HCT116 (cell line): ENCODE data around the gene SKI. TPM values are rescaled to one million over a fixed set of nuclear protein-coding genes. Genes with fewer than 3 reads are reported as not detected.

Experiments used
- ATAC-seq: fragments of 200-7000 bp; cut with Tn5 transposase; 2 replicates; pipeline ENCODE4 v1.9.1; 2020; ENCODE audit warnings: mild to moderate bottlenecking, moderate library complexity
- BruUV-seq: library from RNA; stranded (reverse); fragments of 400-500 nt; replicated peaks from 2 replicates; lab custom pipeline; 2021; lab: Mats Ljungman, UMichigan
- CTCF ChIA-PET: fragments of 300-600 bp; sonication (Branson Sonifier 250); formaldehyde crosslinking; loops from one replicate; lab custom pipeline; 2021; ENCODE audit warnings: antibody characterized with exemption; lab: Charles Lee
- POLR2A ChIA-PET: fragments of 300-600, 350-600 bp; sonication (Branson Sonifier 250); formaldehyde crosslinking; loops from one replicate; lab custom pipeline; 2021; ENCODE audit warnings: antibody characterized with exemption; lab: Charles Lee
- RAD21 ChIA-PET, 2 experiments: fragments of 300-600 bp; sonication (Branson Sonifier 250); formaldehyde crosslinking; loops; one replicate each; lab custom pipeline; 2023; ENCODE audit warnings: low total read pairs in 2 of 2; ENCODE audit not compliant: uncharacterized antibody in 2 of 2, unreplicated experiment in 2 of 2, low non-redundant PET in 1 of 2; lab: Charles Lee
- DNase-seq: peaks from one replicate; pipeline ENCODE4 v3.0.0-alpha.2; 2010; ENCODE audit warnings: low read depth, low spot score
- H2AFZ ChIP-seq: fragments of 200-600 bp; shearing (Covaris generic), sonication (generic); 2 replicates; pipeline ENCODE4 v1.6.1; 2017; ENCODE audit warnings: low read depth, mixed run types, mixed read lengths, antibody characterized with exemption, low read length; ENCODE audit not compliant: poor library complexity, severe bottlenecking
- H3K27ac ChIP-seq: 2 replicates; pipeline ENCODE4 v1.5.1; 2012; ENCODE audit warnings: low read depth, low read length
- H3K27me3 ChIP-seq: fragments of 200-600 bp; sonication (generic); 2 replicates; pipeline ENCODE4 v1.6.1; 2016; ENCODE audit warnings: mixed run types, low read length, mixed read lengths; ENCODE audit not compliant: insufficient read depth
- H3K36me3 ChIP-seq, 2 experiments: fragments of 200-500 bp in 1 of 2; fragments of 200-600 bp in 1 of 2; sonication (Bioruptor generic) in 1 of 2; sonication (generic) in 1 of 2; 2 replicates each; pipeline versions ENCODE4 v1.5.1 to v1.6.1; 2014 to 2016; ENCODE audit warnings: low read length in 2 of 2, inconsistent platforms in 1 of 2, mixed read lengths in 1 of 2, mixed run types in 1 of 2; ENCODE audit not compliant: insufficient read depth in 2 of 2, control insufficient read depth in 1 of 2
- H3K4me1 ChIP-seq, 2 experiments: fragments of 200-600 bp in 1 of 2; sonication (generic) in 1 of 2; 2 replicates each; pipeline versions ENCODE4 v1.5.1 to v1.6.1; 2012 to 2017; ENCODE audit warnings: low read length in 2 of 2, inconsistent platforms in 1 of 2, mild to moderate bottlenecking in 1 of 2, mixed read lengths in 1 of 2, mixed run types in 1 of 2, moderate library complexity in 1 of 2; ENCODE audit not compliant: insufficient read depth in 2 of 2, control insufficient read depth in 1 of 2
- H3K4me2 ChIP-seq: fragments of 200-600 bp; sonication (generic); 2 replicates; pipeline ENCODE4 v1.6.1; 2017; ENCODE audit warnings: mixed run types, low read length, mixed read lengths
- H3K4me3 ChIP-seq, 2 experiments: fragments of 200-600 bp in 1 of 2; sonication (generic) in 1 of 2; replicated peaks in 1 of 2; 2 replicates each; pipeline ENCODE4 v1.5.1; 2011 to 2016; ENCODE audit warnings: low read length in 2 of 2, control low read depth in 1 of 2, low read depth in 1 of 2, mild to moderate bottlenecking in 1 of 2, mixed read lengths in 1 of 2, mixed run types in 1 of 2
- H3K79me2 ChIP-seq: fragments of 200-600 bp; sonication (generic); 2 replicates; pipeline ENCODE4 v1.6.1; 2017; ENCODE audit warnings: mild to moderate bottlenecking, mixed run types, low read length, moderate library complexity, mixed read lengths; ENCODE audit not compliant: insufficient read depth
- H3K9ac ChIP-seq: fragments of 200-600 bp; sonication (generic); 2 replicates; pipeline ENCODE4 v1.6.1; 2016; ENCODE audit warnings: low read length, mixed read lengths
- H3K9me2 ChIP-seq: fragments of 200-600 bp; sonication (generic), shearing (Covaris generic); 2 replicates; pipeline ENCODE4 v1.6.1; 2017; ENCODE audit warnings: mixed run types, mild to moderate bottlenecking, moderate library complexity; ENCODE audit not compliant: insufficient read depth
- H3K9me3 ChIP-seq, 2 experiments: fragments of 200-500 bp in 1 of 2; fragments of 200-600 bp in 1 of 2; sonication (Bioruptor generic) in 1 of 2; sonication (generic) in 1 of 2; 2 replicates each; pipeline ENCODE4 v1.6.1; 2014 to 2017; ENCODE audit warnings: low read length in 2 of 2, mixed read lengths in 2 of 2, inconsistent platforms in 1 of 2, low read depth in 1 of 2, mild to moderate bottlenecking in 1 of 2, mixed run types in 1 of 2, moderate library complexity in 1 of 2; ENCODE audit not compliant: control insufficient read depth in 1 of 2, insufficient read depth in 1 of 2
- H4K20me1 ChIP-seq: fragments of 200-600 bp; sonication (generic), shearing (Covaris generic); 2 replicates; pipeline ENCODE4 v1.6.1; 2017; ENCODE audit warnings: mixed run types, mild to moderate bottlenecking, moderate library complexity; ENCODE audit not compliant: insufficient read depth
- ATF3 ChIP-seq: IDR thresholded peaks from 2 replicates; pipeline ENCODE4 v1.6.1; 2012
- CEBPB ChIP-seq: IDR thresholded peaks from 2 replicates; pipeline ENCODE4 v1.6.1; 2012; ENCODE audit warnings: low read depth
- CTCF ChIP-seq, 3 experiments: fragments of 200-600 bp in 1 of 3; sonication (generic) in 1 of 3; IDR thresholded peaks in 2 of 3; conservative IDR thresholded peaks in 1 of 3; 2 replicates each; pipeline ENCODE4 v1.5.1; 2012 to 2017; ENCODE audit warnings: low read depth in 2 of 3, low read length in 2 of 3, antibody characterized with exemption in 1 of 3, borderline replicate concordance in 1 of 3, control low read depth in 1 of 3, mild to moderate bottlenecking in 1 of 3, mixed read lengths in 1 of 3, mixed run types in 1 of 3, moderate library complexity in 1 of 3; ENCODE audit not compliant: insufficient read depth in 1 of 3
- EGR1 ChIP-seq: IDR thresholded peaks from 2 replicates; pipeline ENCODE4 v1.6.1; 2012; ENCODE audit warnings: low read depth
- EZH2phosphoT487 ChIP-seq: fragments of 200-600 bp; IDR thresholded peaks from 2 replicates; pipeline ENCODE4 v1.6.1; 2018; ENCODE audit warnings: antibody characterized with exemption, borderline replicate concordance
- FOSL1 ChIP-seq: IDR thresholded peaks from 2 replicates; pipeline ENCODE4 v1.6.1; 2012; ENCODE audit warnings: low read depth
- MAX ChIP-seq: IDR thresholded peaks from 2 replicates; pipeline ENCODE4 v1.6.1; 2012
- RAD21 ChIP-seq: IDR thresholded peaks from 2 replicates; pipeline ENCODE4 v1.6.1; 2012; ENCODE audit warnings: low read depth, mild to moderate bottlenecking
- REST ChIP-seq: IDR thresholded peaks from 2 replicates; pipeline ENCODE4 v1.6.1; 2012; ENCODE audit warnings: low read depth
- SIN3A ChIP-seq: IDR thresholded peaks from 2 replicates; pipeline ENCODE4 v1.6.1; 2012; ENCODE audit warnings: low read depth
- SP1 ChIP-seq: IDR thresholded peaks from 2 replicates; pipeline ENCODE4 v1.6.1; 2012; ENCODE audit warnings: low read depth
- YY1 ChIP-seq: IDR thresholded peaks from 2 replicates; pipeline ENCODE4 v1.6.1; 2011; ENCODE audit warnings: low read length, low read depth, moderate library complexity, mild to moderate bottlenecking; ENCODE audit not compliant: insufficient replicate concordance; ENCODE audit errors: extremely low read depth
- ZBTB33 ChIP-seq: IDR thresholded peaks from 2 replicates; pipeline ENCODE4 v1.6.1; 2011; ENCODE audit warnings: mild to moderate bottlenecking, low read length, moderate library complexity; ENCODE audit not compliant: insufficient replicate concordance; ENCODE audit errors: extremely low read depth
- ZFX ChIP-seq: fragments of 450-650 bp; IDR thresholded peaks from 2 replicates; pipeline ENCODE4 v1.6.1; 2017
- intact Hi-C: fragments of 100-400 bp; cut with micrococcal nuclease; formaldehyde crosslinking; loops from 2 replicates; pipeline ENCODE4 v1.10.0; 2022
- total RNA-seq: library from RNA; stranded (reverse); gene quantifications from one replicate; pipeline ENCODE4 v1.2.1, GENCODE V29; 2021; ENCODE audit not compliant: unreplicated experiment

Gene SKI
- total RNA-seq, 1 experiment from 2014 or later: 56.2 TPM

GRCh38 chr1:2354511-2355372, 126.6 kb downstream of the SKI start:
- POLR2A ChIA-PET: no interaction called here
- Histone ChIP-seq H3K9ac (no peak overlapping the region), H3K27me3 (no peaks in the 10 kb centered on the region), H3K4me3 (no peak overlapping the region), H3K36me3 (no peaks in the 10 kb centered on the region), H3K9me2 (no peaks in the 10 kb centered on the region), H3K9me3 (no peaks in the 10 kb centered on the region), H3K4me2 (no peak overlapping the region), H4K20me1 (no peaks in the 10 kb centered on the region), H3K79me2 (no peaks in the 10 kb centered on the region), H3K27ac (no peak overlapping the region), H3K4me1 (no peaks in the 10 kb centered on the region), H2AFZ (no peak overlapping the region)
- no peak for ATAC-seq
- TF ChIP-seq ZFX (no peak), CEBPB (no peak), ZBTB33 (no peak), REST (no peak), SIN3A (no peak), EZH2phosphoT487 (no peak), MAX (no peak), CTCF (IDR thresholded peaks at IDR 0.05 in 2 of 3, conservative IDR thresholded peaks at IDR 0.05 in 1 of 3; ENCODE audit: borderline replicate concordance in 1 of 3, insufficient read depth in 1 of 3, low read depth in 2 of 3, low read length in 2 of 3) (no peak), SP1 (no peak), ATF3 (no peak), EGR1 (no peak), FOSL1 (no peak), YY1 (no peak), RAD21 (no peak)
- DNase-seq: no peak
- no TSS peak for BruUV-seq
- RAD21 ChIA-PET: no interaction called here
- intact Hi-C loops: no loop called here
- CTCF ChIA-PET: no interaction called here
